CD1c-positive myeloid dendritic cell (primary cell): ENCODE results near the gene GREM2.

Source experiments
- DNase-seq: peaks from one replicate; pipeline ENCODE4 v3.0.0-alpha.2; 2016; ENCODE audit errors: extremely low spot score

The GREM2 gene

DNA sequence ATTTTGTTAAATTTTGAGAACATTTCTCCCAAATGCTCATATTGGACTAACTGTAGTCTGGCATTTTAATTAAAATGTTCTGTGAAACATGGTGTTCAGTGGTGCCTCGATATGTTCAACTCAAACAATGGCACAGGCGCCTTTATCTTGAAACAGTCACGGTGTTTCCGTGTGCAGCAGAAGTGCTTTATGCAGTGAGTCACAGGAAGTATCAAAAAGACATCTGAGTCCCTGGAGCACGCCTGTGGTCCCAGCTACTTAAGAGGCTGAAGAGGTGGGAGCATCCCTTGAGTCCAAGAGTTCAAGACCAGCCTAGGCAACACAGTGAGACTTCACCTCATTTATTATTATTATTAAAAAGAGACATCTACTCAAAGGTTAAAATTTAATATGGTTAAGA is 52.2 kb downstream of the GREM2 start:
- no peak for DNase-seq

DNA sequence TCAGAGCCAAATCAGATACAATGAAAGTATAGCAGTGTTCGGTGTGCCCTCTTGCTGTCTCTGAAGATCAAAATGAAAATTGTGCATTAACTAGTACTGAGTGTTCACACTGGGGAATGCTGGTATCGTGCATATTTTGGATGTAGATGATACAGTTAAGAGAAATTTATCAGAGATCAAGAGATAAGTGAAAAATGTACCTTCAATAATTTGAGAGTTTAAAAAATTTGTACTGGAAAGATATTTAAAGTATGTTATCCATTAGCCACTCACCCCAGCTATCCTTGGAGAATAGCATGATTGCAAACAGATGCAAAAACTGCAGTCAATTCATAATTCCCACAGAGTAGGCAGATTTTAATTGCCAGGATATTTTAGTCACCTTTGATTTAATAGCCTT is 56.4 kb downstream of the GREM2 start:
- no peak for DNase-seq

DNA sequence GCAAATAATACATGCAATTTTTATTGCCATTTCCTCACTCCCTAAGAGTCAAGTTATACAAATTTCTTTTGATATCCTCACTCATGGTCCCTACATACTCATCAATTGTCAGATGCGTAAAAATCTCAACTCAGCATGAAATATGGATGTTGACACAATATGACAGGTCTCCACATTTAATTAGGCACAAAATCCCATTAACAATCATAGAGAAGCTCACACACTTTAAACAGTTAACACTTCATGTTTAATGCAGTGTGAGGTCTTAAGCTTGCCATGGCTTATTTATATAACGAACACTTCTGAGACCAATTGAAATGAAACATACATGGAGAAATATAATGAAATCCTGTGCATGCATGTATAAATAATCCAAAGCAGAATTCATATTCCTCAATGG is 58.6 kb downstream of the GREM2 start:
- no peak for DNase-seq

DNA sequence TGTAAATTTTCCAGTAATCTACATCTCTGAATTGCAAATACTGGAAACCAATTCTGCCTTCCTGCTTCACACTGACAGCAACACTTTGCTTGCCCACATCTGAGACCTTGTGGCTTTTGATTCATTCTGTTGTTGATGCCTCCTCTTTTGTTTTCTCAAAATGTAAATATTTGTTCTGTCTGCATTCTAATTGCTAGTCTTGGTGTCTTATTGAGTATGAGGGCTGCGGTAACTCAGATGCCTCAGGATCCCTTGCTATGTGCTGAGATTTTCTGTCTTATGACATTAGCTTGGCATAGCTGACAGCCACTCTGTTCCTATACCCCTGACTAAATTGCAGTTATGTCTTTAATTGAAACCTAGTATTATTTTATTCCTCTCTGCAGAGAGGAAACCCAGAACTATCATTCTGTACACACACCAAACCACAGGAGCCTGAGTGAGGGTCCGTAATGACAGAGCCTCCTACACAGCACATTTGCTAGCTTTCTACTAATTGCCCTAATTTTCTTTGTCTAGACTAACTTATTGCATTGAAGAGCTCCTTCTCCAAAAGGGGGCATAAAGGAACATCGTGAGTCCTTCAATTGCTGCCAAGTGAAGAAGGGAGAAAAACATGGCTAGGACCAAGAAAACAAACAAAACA is 72.1 kb downstream of the GREM2 start:
- no peak for DNase-seq

DNA sequence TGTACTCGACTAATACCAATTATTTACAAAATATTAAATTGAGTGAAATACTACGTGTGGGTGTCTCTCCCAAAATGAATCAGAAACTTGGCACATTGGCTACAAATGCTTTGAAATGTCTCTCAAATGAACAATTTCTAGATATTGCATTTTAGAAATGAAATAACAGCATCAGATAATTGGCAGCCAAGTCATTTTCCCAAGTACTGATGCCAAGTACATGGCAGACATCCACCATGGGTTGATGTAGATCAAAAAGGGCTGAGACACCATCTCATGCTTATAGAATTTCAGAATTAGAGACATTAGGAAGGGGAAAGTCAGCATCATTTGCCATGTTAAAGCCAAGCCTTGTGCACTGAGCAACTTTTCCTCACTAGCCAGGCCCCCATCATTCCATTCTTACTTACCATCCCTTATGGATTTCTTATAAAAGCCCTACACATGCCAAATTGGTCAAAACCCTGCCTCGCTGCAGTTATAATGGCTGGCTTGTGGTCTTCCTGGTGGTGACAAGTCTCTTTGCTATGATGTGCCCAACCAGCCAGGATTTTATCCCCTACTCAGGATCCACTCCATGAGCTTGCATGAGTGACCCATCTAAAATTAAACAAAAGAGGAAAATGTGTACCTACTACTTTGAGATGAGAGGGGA is 73.1 kb downstream of the GREM2 start:
- DNase-seq, result no peak

DNA sequence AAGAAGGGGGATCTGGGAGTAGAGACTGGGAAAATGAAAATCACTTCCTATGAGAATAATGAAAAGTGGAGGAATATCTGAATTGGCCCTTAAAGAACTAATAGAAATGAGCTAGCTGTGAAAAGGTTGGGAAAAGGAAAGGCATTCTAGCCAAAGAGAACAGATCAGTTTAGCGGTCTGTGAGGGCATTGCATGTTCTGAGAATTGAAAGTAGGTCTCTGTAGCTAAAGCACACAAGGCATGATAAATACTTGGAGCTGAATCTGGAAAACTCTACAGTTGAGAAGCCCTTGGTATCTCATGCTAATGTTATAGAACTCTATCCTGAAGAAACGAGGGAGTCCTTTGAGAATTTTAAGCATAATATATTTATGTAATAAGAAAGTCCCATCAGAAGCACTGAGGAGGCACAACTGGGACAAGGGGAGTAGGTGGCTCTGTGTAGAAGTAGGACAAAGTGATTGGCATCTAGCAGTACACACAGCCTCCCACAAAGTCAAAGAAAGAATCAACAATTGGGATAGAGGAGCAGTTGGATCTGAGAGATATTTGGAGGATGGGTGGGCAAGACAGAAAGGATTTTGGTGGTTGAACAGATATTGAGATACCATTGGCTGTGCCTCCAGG is 78.7 kb downstream of the GREM2 start:
- no peak for DNase-seq

DNA sequence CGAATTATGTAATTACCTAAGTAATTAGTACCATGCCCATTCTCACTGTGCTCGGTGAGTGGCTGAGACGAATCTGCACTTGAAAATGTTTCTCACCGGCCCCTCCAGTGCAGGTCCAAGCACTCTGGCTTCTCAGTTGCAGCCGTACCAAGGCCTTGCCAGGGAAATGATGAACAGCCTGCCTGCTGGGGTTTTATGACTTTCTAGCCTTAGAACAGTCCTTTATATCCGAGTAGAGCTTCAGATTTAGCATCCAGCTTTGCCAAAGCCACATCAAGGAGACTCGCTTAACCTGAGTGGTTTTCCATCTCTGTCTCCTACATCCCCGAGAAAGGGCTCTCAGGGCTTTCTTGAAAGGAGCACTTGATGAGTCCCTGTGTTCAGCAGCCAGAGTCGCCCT is 83.4 kb downstream of the GREM2 start:
- no peak for DNase-seq

DNA sequence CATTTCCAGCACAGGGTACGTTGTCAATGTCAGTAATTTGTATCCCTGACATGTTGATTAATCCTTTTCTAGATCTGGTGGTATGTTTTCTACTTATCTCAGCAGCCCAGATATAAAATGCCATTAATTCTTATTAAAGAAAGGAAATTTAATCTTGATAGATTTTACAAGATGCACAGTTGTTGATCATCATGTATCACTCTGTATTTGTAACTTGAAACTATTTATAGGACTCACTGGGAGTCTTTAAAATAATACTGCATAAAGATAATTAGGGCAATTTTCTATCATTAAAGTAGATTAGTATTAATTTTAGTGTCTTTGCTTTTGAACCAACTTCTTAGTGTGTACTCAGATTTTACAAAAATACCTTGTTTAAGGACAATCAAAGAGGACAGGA is 84.9 kb downstream of the GREM2 start:
- no peak for DNase-seq

DNA sequence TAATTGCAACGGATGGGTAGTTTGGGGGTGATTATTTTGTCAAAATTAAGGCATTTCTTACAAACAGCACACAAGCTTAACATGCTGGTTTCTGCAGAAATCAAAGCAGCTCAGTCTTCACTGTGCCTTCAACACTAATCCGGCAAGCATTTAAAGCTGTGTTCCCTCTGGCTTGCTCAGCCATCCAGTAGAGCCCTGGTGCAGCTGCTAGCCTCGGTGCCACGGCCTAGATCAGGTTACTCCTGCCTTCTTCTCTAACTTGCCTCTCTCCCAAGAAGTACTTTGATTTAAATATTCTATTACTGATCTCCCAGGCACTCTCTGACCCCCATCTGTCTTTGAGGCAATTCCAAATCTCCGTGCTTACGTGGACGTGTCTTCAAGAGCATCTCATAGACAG is 85.6 kb downstream of the GREM2 start:
- no peak for DNase-seq

DNA sequence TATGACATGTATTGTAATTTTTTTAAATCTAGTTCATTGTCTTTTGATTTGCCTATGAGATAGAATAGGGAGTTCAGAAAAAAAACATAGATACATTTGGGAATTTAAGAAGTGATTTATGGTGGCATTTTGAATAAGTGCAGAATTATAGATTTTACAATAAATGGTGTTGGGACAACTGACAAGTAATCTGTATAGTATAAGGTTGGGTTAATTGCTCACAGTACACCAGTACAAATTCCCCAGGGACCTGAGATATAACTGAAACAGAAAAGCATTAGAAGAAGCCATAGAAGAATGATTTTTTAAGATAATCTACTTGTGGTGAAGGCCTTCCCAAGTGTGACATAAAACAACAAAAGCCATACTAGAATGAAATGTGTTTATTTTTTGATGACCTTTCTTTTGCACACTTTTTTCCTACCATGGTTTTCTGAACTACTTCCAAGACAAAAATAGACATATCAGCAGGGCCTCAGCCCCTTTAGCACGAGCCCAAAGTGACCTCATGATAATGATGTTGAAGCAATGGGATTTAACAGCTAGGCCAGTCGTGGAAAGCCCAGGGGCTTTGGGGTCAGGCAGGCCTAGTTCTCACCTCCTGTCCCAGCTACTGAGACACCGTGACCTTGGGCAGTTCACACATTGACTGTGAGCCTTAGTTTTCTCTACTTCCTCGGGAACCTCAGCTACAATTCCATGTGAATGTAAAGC is 87.4 kb downstream of the GREM2 start:
- no peak for DNase-seq

DNA sequence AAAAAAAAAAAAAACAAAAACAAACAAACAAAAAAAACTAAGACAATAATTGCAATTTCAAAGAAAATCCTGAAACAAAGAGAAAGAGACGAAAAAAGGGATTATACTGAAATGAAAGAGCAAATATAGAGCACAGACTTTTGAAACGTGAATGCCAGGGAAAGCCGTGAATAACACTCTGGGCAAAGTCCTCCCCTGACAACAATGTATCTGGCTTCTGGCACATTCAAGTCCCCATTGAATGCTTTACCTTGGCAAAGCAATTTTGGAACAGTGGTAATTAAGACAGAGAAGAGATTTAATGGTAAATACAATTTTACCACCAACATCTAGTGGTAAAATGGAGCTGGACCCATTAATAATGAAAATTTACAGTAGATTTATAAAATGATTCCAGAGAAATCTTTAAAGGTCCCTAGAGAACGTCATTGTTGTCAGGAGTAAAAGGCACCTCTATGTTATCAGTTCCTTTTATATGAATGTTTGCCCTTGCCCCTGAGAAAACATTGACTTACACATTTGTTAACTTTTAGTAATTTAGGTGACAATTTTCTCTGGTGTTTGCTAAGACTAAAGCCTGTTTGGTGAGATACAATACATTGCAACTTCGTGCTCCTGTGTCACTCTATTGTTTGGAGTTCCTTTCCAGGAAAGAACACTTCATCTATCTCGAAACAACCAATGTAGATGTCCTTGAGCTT is 89.7 kb downstream of the GREM2 start:
- DNase-seq, result no peak

DNA sequence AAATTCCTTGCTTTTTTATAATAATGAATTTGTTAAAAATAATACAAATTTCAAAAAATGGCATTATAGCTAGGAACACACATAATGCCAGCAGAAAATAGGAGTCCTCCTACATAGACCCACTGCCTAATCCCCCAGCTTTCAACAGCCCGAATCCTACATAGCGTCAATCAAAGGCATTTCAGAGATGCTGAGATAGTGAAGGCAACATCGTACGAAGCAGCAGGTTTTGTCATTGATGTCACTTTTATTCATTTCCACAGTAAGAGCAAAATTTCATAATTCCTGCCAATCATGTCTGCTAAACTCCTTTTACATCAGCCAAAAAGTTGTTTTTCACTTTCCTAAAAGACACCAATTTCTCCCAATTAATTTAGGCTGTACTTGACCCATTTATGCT is 94.1 kb downstream of the GREM2 start:
- no peak for DNase-seq

DNA sequence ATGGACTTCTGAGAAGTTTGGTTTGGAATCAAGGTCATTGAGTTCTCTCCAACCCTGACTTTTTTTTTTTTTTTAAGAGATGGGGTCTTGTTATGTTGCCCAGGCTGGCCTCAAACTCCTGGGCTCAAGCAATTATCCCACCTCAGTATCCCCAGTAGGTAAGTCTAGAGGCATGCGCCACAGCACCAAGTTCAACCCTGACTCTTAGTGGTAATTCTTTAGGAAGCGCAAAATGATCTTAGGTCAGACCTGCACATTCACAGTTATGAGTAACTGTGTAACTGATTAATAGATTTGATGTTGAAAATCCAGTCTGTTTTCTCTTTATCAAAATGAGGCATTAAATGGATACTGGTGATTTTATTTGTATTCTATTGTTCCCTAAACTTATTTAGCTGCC is 95.9 kb downstream of the GREM2 start:
- DNase-seq, result no peak

DNA sequence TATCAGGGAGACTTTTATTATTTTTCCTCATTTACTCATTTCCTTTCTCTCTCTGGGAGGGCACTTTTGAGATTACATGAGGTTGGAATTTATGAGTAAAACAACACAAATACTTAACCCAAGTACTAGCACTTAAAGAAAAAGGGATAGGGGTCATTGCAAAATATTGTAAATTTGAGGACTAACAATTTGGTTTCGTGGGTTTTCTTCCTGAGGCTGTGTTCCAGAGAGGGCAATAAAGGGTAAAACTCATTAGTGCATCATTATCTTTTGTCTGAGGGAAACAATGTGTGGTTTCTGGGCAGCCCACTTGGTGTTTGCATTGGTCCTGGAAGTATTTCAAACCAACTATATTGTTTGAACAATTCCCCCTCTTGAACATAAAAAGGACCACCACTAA is 96.5 kb downstream of the GREM2 start:
- no peak for DNase-seq

DNA sequence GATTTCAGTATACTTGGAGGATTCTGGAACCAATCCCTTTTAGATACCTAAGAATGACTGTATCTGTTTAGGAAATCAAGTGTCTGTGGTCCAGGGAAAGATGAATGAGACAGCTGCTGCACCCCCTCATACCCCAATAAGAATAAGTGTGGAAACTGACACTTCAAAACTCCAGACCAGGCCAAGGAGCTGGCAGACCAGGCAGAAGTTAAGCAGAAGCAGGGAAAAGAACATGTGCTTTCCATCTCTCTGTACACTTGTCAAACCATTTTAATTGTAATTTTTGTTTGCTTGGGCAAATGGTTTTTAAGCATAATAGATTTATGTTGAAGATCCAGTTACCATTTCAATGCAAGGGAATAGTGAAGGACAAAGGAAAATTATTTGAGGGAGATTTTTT is 100.2 kb downstream of the GREM2 start:
- no peak for DNase-seq

DNA sequence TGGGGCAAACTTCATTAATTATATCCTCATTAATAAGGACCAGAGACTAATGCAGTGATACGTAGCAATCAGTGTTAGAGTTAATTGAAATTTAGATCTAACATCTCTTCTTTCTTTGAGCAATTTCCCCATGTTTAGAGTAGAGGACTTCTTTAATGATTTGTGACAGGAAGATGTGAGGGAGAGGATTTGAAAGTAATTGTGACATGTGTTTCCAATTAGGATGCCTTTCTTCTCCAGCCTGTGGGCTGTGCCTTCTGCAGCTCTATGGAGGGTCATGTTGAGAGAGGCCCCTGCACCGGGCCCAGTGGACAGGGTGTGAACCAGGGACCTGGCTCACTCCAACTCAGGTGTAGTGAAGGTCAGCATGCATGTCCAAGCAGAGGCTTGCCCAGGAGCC is 103.0 kb downstream of the GREM2 start:
- DNase-seq, result no peak

DNA sequence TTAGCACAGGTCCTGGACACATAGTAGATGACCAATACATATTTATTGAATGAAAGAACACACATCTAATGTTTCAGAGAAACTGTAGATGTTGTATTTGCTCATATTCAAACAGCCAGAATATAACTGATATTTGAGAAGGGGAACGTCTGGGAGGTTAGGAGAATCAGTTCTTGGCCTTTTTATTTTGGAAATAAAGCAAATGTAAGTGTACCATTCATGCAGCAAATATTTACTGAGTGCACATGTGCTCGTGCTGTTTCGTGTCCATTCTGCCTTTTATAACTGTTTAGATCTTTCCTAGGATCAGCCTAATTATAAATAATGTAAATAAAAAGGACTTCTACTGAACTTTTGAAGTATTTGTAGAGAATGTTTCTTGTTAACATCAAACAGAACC is 103.8 kb downstream of the GREM2 start:
- no peak for DNase-seq

DNA sequence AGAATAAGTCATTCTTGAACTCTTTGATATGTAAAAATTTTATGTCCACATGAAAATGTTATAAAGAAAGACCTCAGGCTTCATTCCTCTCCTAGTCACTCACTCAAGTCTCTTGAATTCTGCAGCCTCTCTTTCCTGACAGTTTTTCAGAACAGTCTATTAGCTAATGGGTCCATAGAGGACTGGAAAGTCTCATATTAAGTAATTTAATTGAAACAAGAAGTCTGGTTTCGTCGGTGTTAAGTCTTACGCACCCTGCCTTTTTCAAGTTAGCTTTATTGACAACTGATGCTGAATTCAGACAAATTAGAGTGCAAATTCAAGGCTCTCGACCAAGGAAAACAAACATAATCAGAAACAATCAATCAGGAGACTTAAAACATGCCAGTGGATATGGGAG is 105.8 kb downstream of the GREM2 start:
- DNase-seq, result no peak

DNA sequence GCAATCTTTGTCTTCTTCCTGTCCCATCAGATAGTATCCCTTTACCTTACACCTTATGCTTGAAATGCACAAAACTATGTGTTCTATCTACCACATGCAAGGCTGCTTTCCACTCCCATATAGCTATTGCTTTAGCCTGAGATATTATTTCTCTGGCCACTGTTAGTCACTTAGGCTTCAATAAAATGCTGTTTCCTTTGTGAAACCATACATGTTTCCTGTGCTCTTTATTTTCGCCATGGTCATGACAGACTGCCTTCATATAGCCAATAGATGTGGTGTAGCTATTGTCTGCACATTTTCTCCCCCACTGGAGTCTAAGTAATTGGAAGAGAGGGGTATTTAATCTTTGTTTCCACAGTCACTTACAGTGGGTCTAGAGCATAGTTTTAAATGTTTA is 108.4 kb downstream of the GREM2 start:
- no peak for DNase-seq

DNA sequence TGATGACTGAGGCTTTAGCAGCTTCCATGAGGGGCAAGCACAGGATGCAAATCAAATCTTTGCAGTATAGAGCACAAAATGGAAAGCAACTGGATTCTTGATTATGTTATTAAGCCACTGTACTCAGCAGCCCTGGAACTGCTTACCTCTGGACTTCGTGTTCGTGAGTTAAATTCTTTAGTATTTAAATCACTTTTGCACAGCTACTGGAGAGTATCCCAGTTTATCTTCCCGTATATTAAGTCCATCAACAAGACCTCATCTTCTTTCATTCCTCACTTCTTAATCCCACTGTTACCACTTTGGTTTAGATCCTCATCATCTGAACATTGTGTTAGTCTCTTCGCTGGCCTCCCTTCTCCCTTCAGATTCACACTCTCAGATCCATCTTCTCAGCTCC is 108.9 kb downstream of the GREM2 start:
- DNase-seq, result no peak

DNA sequence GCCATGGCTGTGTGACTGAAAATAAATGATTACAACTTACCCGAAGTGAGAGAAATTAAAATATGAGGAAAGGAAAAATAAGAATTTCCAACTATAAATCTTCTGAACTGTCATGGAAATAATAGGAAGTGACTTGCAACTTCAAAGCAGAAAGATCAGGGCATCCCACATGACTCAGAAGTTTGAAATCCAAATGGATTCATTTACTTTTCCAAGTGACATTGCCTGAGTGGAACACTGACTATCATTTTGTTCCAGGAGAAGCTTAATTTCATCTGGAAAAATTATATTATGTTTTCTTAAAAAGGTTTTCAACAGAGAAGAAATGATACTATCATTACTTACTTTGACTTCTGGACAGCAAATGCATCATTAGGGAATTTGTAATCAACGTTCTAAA is 110.8 kb downstream of the GREM2 start:
- DNase-seq, result no peak

DNA sequence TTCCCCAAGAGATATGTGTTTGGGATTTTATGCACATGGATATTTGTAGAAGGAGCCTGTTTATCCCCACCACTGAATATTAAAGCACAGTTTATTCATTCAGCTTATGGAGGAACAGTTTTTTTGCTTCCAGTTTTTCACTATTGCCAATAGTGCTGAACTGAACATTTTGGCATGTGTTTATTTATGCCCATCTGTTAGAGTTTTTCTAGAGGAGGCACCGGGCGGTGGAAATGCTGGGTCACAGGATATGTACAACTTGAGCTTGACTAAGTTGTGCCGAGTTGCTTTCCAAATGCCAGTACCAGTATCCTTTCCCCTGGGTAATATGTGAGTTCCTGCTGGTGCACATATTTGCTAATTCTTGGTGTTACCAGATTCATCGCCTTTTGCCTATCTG is 111.3 kb downstream of the GREM2 start:
- no peak for DNase-seq
